Neural cell (in vitro differentiated cells): ENCODE results near the gene DENND1A. TPM values are rescaled to one million over a fixed set of nuclear protein-coding genes. Genes with fewer than 3 reads are reported as not detected.

Source experiments
- H2AFZ ChIP-seq: fragments of 200-600, 300-800 bp; sonication (generic), shearing (Covaris generic); 2 replicates; pipeline ENCODE4 v1.6.0; 2014; ENCODE audit warnings: low read depth, mild to moderate bottlenecking, antibody characterized with exemption, low read length, moderate library complexity
- H3F3A ChIP-seq: fragments of 200-600 bp; shearing (Covaris generic); 2 replicates; pipeline ENCODE4 v1.6.1; 2016; ENCODE audit warnings: mild to moderate bottlenecking, moderate library complexity, mixed read lengths, antibody characterized with exemption, low read length; ENCODE audit not compliant: insufficient read depth, poor library complexity, severe bottlenecking
- H3K27ac ChIP-seq: fragments of 200-600, 300-800 bp; sonication (generic), shearing (Covaris generic); 2 replicates; pipeline ENCODE4 v1.5.1; 2014; ENCODE audit warnings: mild to moderate bottlenecking, low read length, moderate library complexity
- H3K27me3 ChIP-seq: fragments of 300-800, 200-600 bp; sonication (generic), shearing (Covaris generic); 2 replicates; pipeline ENCODE4 v1.6.0; 2014; ENCODE audit warnings: mild to moderate bottlenecking, low read depth, low read length, moderate library complexity; ENCODE audit not compliant: insufficient read depth
- H3K36me3 ChIP-seq: fragments of 300-800, 200-600 bp; sonication (generic), shearing (Covaris generic); 2 replicates; pipeline ENCODE4 v1.5.1; 2014; ENCODE audit warnings: mild to moderate bottlenecking, antibody characterized with exemption, low read length, moderate library complexity; ENCODE audit not compliant: insufficient read depth
- H3K4me2 ChIP-seq: fragments of 300-800, 200-600 bp; sonication (generic), shearing (Covaris generic); 2 replicates; pipeline ENCODE4 v1.6.0; 2014; ENCODE audit warnings: mild to moderate bottlenecking, low read length
- H3K4me3 ChIP-seq: fragments of 300-800, 200-600 bp; sonication (generic), shearing (Covaris generic); 2 replicates; pipeline ENCODE4 v1.5.1; 2014; ENCODE audit warnings: mild to moderate bottlenecking, low read length, moderate library complexity
- H3K79me2 ChIP-seq: fragments of 200-600 bp; shearing (Covaris generic); replicated peaks from 2 replicates; pipeline ENCODE4 v1.6.0; 2014; ENCODE audit warnings: mild to moderate bottlenecking, low read length, moderate library complexity; ENCODE audit not compliant: insufficient read depth
- H3K9ac ChIP-seq: fragments of 300-800, 200-600 bp; sonication (generic), shearing (Covaris generic); 2 replicates; pipeline ENCODE4 v1.6.1; 2016; ENCODE audit warnings: mild to moderate bottlenecking, low read length, mixed read lengths
- H3K9me2 ChIP-seq: fragments of 200-600 bp; shearing (Covaris generic); 2 replicates; pipeline ENCODE4 v1.6.1; 2016; ENCODE audit warnings: mild to moderate bottlenecking, low read length, mixed read lengths; ENCODE audit not compliant: insufficient read depth
- H3K9me3 ChIP-seq: fragments of 200-600, 300-800 bp; sonication (generic), shearing (Covaris generic); 2 replicates; pipeline ENCODE4 v1.6.1; 2016; ENCODE audit warnings: mild to moderate bottlenecking, mixed run types, low read length, moderate library complexity, mixed read lengths
- H4K20me1 ChIP-seq: fragments of 200-600 bp; shearing (Covaris generic); 2 replicates; pipeline ENCODE4 v1.6.1; 2016; ENCODE audit warnings: mild to moderate bottlenecking, mixed run types; ENCODE audit not compliant: insufficient read depth
- EP300 ChIP-seq: fragments of 450-650 bp; conservative IDR thresholded peaks from 2 replicates; pipeline ENCODE4 v1.6.1; 2014; ENCODE audit warnings: antibody characterized with exemption, mild to moderate bottlenecking, moderate library complexity; ENCODE audit not compliant: poor library complexity, severe bottlenecking
- EZH2 ChIP-seq: fragments of 200-600, 300-800 bp; shearing (Covaris generic), sonication (generic); IDR thresholded peaks from 2 replicates; pipeline ENCODE4 v1.6.1; 2014; ENCODE audit warnings: antibody characterized with exemption, low read length, borderline replicate concordance, mild to moderate bottlenecking; ENCODE audit not compliant: insufficient read depth, poor library complexity, severe bottlenecking
- MXI1 ChIP-seq: fragments of 450-650 bp; conservative IDR thresholded peaks from 2 replicates; pipeline ENCODE4 v1.6.1; 2014; ENCODE audit warnings: antibody characterized with exemption, mild to moderate bottlenecking; ENCODE audit not compliant: poor library complexity, severe bottlenecking
- POLR2AphosphoS5 ChIP-seq: IDR thresholded peaks from 2 replicates; pipeline ENCODE4 v1.6.1; 2012
- RAD21 ChIP-seq: fragments of 450-650 bp; conservative IDR thresholded peaks from 2 replicates; pipeline ENCODE4 v1.6.1; 2014; ENCODE audit warnings: antibody characterized with exemption, mild to moderate bottlenecking, moderate library complexity
- SMC3 ChIP-seq: fragments of 450-650 bp; conservative IDR thresholded peaks from 2 replicates; pipeline ENCODE4 v1.6.1; 2014; ENCODE audit warnings: antibody characterized with exemption, mild to moderate bottlenecking, moderate library complexity; ENCODE audit not compliant: poor library complexity
- TAF1 ChIP-seq: IDR thresholded peaks from 2 replicates; pipeline ENCODE4 v1.6.1; 2012; ENCODE audit warnings: low read depth
- polyA plus RNA-seq: library from polyadenylated mRNA; depleted of rRNA; stranded (reverse); fragments of >200 nt; gene quantifications from 2 replicates; pipeline ENCODE4 v1.2.3, GENCODE V29; 2014
- TF ChIP-seq, protein P1 (sequence below): fragments of 450-650 bp; IDR thresholded peaks from 2 replicates; pipeline ENCODE4 v1.5.1; 2014; ENCODE audit warnings: antibody characterized with exemption, mild to moderate bottlenecking, moderate library complexity; ENCODE audit not compliant: poor library complexity, severe bottlenecking
- TF ChIP-seq, protein P2 (sequence below): IDR thresholded peaks from 2 replicates; pipeline ENCODE4 v1.6.1; 2012; ENCODE audit warnings: borderline replicate concordance

DENND1A gene
- polyA plus RNA-seq, 1 donor from 2014 or later, result 2.3 TPM

DNA sequence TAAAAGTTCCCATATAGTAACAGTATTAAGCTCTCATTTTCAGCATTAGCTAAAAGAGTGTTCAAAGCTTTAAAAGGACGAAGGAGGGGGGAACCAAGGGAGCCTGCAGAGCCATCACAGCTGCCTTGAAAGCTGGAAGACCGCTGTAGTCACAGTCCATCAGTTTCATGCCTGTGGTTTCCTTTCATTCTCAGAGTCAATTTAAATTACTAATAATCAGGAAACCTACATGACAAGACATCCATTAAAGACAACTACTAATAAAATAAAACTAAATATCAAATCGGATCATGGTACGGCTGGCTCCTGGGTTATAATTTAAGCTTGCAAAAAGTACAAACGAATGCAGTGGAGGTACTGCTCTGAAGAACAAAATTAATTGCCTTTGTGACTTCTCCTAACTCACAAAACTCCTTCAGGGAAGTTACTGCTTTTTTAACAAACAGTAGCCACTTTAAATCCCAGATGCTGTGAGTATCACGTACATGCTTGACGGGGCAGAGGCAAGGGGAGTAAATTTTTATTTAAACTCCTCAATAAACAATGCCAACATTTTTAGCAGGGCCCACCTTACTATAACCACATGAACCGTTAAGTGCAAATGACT is 213.5 kb downstream of the DENND1A start:
- TF ChIP-seq, protein P1, sequence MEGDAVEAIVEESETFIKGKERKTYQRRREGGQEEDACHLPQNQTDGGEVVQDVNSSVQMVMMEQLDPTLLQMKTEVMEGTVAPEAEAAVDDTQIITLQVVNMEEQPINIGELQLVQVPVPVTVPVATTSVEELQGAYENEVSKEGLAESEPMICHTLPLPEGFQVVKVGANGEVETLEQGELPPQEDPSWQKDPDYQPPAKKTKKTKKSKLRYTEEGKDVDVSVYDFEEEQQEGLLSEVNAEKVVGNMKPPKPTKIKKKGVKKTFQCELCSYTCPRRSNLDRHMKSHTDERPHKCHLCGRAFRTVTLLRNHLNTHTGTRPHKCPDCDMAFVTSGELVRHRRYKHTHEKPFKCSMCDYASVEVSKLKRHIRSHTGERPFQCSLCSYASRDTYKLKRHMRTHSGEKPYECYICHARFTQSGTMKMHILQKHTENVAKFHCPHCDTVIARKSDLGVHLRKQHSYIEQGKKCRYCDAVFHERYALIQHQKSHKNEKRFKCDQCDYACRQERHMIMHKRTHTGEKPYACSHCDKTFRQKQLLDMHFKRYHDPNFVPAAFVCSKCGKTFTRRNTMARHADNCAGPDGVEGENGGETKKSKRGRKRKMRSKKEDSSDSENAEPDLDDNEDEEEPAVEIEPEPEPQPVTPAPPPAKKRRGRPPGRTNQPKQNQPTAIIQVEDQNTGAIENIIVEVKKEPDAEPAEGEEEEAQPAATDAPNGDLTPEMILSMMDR, result no peak
- TF ChIP-seq, protein P2, sequence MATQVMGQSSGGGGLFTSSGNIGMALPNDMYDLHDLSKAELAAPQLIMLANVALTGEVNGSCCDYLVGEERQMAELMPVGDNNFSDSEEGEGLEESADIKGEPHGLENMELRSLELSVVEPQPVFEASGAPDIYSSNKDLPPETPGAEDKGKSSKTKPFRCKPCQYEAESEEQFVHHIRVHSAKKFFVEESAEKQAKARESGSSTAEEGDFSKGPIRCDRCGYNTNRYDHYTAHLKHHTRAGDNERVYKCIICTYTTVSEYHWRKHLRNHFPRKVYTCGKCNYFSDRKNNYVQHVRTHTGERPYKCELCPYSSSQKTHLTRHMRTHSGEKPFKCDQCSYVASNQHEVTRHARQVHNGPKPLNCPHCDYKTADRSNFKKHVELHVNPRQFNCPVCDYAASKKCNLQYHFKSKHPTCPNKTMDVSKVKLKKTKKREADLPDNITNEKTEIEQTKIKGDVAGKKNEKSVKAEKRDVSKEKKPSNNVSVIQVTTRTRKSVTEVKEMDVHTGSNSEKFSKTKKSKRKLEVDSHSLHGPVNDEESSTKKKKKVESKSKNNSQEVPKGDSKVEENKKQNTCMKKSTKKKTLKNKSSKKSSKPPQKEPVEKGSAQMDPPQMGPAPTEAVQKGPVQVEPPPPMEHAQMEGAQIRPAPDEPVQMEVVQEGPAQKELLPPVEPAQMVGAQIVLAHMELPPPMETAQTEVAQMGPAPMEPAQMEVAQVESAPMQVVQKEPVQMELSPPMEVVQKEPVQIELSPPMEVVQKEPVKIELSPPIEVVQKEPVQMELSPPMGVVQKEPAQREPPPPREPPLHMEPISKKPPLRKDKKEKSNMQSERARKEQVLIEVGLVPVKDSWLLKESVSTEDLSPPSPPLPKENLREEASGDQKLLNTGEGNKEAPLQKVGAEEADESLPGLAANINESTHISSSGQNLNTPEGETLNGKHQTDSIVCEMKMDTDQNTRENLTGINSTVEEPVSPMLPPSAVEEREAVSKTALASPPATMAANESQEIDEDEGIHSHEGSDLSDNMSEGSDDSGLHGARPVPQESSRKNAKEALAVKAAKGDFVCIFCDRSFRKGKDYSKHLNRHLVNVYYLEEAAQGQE, result no peak
- no peak for TF ChIP-seq POLR2AphosphoS5
- no peak for TF ChIP-seq MXI1
- TF ChIP-seq RAD21, result no peak
- no peak for TF ChIP-seq EZH2
- no peak for TF ChIP-seq SMC3
- no peak for TF ChIP-seq EP300
- no peak for TF ChIP-seq TAF1
- no peaks in the 10 kb centered on the region for H3K27me3 ChIP-seq
- H3K9ac ChIP-seq, result no peak overlapping the region
- no peaks in the 10 kb centered on the region for H3K9me2 ChIP-seq
- H3F3A ChIP-seq, result no peaks in the 10 kb centered on the region
- no peak overlapping the region for H3K4me2 ChIP-seq
- no peaks in the 10 kb centered on the region for H4K20me1 ChIP-seq
- no peak overlapping the region for H2AFZ ChIP-seq
- no peaks in the 10 kb centered on the region for H3K79me2 ChIP-seq
- H3K9me3 ChIP-seq, result peaks cover 5% of the 10 kb centered on the region
- H3K27ac ChIP-seq, result no peak overlapping the region
- H3K36me3 ChIP-seq, result no peaks in the 10 kb centered on the region
- no peak overlapping the region for H3K4me3 ChIP-seq

DNA sequence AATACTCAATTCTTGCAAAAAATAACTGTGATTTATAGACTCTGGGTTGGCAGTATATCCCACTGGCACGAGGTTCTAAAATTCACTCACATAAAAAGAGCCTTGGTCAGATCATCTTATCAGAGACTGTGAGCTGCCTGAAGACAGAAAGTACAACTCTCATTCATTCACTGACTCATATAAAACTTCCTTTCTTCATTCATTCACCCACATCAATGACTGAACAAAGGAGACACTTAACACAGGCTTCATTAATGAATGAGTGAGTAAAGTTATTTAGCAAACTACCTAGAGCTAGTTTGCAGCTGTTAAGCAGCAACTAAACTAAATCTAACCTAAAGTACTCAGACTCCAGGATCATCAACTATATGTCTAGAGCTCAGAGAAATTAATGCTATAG is 214.7 kb downstream of the DENND1A start:
- no peak overlapping the region for H3K9ac ChIP-seq
- H3K79me2 ChIP-seq, result no peaks in the 10 kb centered on the region
- no peaks in the 10 kb centered on the region for H4K20me1 ChIP-seq
- H3K27ac ChIP-seq, result no peak overlapping the region
- TF ChIP-seq, protein P1, result no peak
- no peak for TF ChIP-seq MXI1
- TF ChIP-seq TAF1, result no peak
- TF ChIP-seq SMC3, result no peak
- H3K9me3 ChIP-seq, result no peaks in the 10 kb centered on the region
- no peaks in the 10 kb centered on the region for H3K9me2 ChIP-seq
- no peaks in the 10 kb centered on the region for H3K27me3 ChIP-seq
- no peaks in the 10 kb centered on the region for H3K36me3 ChIP-seq
- H3K4me2 ChIP-seq, result no peak overlapping the region
- H3F3A ChIP-seq, result no peaks in the 10 kb centered on the region
- no peak overlapping the region for H2AFZ ChIP-seq
- no peak overlapping the region for H3K4me3 ChIP-seq
